Spleen (tissue), 7 donors: Measurements from ENCODE around the gene NUCB2.

Experiments used
- POLR2A ChIP-seq, 3 donors: fragments of 450-650 bp; IDR thresholded peaks; one replicate each; pipeline ENCODE4 v1.5.1; 2017; ENCODE audit warnings: antibody characterized with exemption in 3 of 3, mild to moderate bottlenecking in 1 of 3
- TF ChIP-seq, protein P1 (sequence below), 11 experiments: fragments of 200-600 bp in 7 of 11; fragments of 450-650 bp in 4 of 11; sonication (generic) in 4 of 11; IDR thresholded peaks in 8 of 11; conservative IDR thresholded peaks in 3 of 11; 1 replicate in 7 of 11; 2 replicates in 4 of 11; pipeline versions ENCODE4 v1.4.0 to v1.8.0; 2016 to 2021; ENCODE audit warnings: antibody characterized with exemption in 11 of 11, inconsistent platforms in 4 of 11, mild to moderate bottlenecking in 1 of 11
- donor health status: DM: no; HTN: no; CAD: no; lungs with moderate emphysema.
- donor health status: DM: no; HTN: no; CAD: no.
- donor health status: DM: no; HTN: no; CAD: no.

DNA sequence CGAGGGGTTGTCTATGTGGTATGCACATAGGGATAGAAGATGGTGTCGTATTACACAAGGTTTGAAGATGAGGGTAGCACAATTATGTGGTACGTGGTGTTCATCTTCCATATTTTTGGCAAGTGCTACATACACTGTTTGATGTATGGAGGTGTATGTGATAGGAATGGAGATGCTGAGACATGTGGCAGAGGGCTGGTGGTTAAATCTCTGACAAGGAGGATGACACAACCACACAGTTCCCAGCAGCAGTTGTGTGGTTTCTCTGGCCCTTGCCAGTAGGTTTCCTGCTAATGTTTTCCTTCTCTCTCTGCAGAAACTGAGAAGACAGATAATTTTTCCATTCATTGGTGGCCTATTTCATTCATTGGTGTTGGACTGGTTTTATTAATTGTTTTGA is 92.0 kb downstream of the NUCB2 start:
- TF ChIP-seq, protein P1, sequence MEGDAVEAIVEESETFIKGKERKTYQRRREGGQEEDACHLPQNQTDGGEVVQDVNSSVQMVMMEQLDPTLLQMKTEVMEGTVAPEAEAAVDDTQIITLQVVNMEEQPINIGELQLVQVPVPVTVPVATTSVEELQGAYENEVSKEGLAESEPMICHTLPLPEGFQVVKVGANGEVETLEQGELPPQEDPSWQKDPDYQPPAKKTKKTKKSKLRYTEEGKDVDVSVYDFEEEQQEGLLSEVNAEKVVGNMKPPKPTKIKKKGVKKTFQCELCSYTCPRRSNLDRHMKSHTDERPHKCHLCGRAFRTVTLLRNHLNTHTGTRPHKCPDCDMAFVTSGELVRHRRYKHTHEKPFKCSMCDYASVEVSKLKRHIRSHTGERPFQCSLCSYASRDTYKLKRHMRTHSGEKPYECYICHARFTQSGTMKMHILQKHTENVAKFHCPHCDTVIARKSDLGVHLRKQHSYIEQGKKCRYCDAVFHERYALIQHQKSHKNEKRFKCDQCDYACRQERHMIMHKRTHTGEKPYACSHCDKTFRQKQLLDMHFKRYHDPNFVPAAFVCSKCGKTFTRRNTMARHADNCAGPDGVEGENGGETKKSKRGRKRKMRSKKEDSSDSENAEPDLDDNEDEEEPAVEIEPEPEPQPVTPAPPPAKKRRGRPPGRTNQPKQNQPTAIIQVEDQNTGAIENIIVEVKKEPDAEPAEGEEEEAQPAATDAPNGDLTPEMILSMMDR (IDR thresholded peaks at IDR 0.05 in 8 of 11, conservative IDR thresholded peaks at IDR 0.05 in 3 of 11), result no peak
- no peak for TF ChIP-seq POLR2A (IDR thresholded peaks at IDR 0.05)
